Fibroblast of upper back skin (primary cell): ENCODE results near the gene CERS6.
"Not testable (repeated sequence)": the region's sequence is repeated elsewhere in the genome, so short reads cannot be mapped to it uniquely, and the experiment has no call there.

ENCODE experiments used
- DNase-seq: peaks from one replicate; pipeline ENCODE4 v3.0.0-alpha.2; 2013

Gene CERS6, protein sequence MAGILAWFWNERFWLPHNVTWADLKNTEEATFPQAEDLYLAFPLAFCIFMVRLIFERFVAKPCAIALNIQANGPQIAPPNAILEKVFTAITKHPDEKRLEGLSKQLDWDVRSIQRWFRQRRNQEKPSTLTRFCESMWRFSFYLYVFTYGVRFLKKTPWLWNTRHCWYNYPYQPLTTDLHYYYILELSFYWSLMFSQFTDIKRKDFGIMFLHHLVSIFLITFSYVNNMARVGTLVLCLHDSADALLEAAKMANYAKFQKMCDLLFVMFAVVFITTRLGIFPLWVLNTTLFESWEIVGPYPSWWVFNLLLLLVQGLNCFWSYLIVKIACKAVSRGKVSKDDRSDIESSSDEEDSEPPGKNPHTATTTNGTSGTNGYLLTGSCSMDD

GRCh38 chr2:168455645-168456520 lies at the start of gene CERS6:
CERS6 (plus strand) TSS chr2:168456272; CDS start chr2:168456449, 177 bp downstream.
- peak; percentile 93 for DNase-seq

GRCh38 chr2:168412301-168412700 lies 43.8 kb upstream of the CERS6 start:
- DNase-seq, result not testable (repeated sequence)

GRCh38 chr2:168413101-168413500 lies 43.0 kb upstream of the CERS6 start:
- DNase-seq, result not testable (repeated sequence)

DNA sequence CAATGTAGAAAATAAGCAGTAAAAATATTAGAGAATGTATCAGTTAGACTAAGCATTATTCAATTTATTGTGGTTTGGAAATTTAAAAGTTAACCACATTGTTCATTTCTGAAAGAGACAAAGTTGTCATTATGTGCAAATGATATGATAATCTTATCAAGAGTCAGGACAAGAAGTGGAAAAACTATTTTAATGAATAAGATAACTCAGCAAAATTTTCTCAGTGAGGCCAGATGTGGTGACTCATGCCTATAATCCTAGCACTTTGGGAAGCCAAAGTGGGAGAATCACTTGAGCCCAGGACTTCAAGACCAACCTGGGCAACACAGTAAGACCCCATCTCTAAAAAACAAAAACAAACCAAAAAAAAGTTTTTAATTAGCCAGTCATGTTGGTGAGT lies 39.5 kb upstream of the CERS6 start:
- DNase-seq, result peak; percentile 7

GRCh38 chr2:168422584-168422983 lies 33.5 kb upstream of the CERS6 start:
- no peak for DNase-seq

GRCh38 chr2:168424112-168424951 lies 31.7 kb upstream of the CERS6 start:
- DNase-seq, result peak; percentile 46

GRCh38 chr2:168424971-168425370 lies 31.1 kb upstream of the CERS6 start:
- DNase-seq, result no peak

DNA sequence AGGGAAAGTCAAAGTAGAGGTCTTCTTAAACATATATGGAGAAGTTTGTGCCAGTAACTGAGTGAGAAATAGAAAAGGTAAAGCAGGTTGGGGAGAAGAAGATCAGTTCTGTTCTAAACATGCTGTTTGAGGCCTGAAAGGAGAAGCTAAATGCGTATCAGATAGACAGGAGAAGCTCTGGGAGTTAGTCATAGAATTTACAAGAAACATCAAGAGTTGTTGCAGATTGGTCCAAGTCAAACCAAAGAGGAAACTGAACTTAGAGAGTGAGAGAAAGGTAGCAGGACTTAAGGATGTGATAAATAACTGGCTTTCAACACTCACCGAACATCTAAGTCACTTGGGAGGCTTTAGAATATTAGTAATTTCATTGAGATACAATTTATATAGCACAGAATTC lies 29.2 kb upstream of the CERS6 start:
- DNase-seq, result no peak

DNA sequence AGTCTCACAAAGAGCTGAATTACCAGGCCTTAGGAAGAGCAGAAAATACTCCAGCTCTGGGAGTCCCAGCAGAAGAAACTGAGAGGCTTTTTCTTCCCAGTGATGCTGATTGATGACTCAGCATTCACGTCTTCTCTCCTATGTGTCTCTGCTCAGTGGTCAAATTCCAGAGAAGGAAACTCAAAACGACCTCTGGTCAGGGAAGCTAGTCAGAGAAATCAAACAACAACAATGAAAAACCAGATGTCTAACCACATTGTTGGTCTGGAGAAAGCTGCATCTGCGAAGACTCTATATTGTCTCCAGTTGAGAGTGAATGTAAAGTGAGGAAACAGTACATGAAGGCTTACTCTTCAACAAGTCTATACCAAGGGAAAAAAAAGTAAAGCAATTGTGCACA lies 28.6 kb upstream of the CERS6 start:
- peak; percentile 92 for DNase-seq

- no peak for DNase-seq
Measured at GRCh38 chr2:168428431-168428830, 27.6 kb upstream of the CERS6 start.

DNA sequence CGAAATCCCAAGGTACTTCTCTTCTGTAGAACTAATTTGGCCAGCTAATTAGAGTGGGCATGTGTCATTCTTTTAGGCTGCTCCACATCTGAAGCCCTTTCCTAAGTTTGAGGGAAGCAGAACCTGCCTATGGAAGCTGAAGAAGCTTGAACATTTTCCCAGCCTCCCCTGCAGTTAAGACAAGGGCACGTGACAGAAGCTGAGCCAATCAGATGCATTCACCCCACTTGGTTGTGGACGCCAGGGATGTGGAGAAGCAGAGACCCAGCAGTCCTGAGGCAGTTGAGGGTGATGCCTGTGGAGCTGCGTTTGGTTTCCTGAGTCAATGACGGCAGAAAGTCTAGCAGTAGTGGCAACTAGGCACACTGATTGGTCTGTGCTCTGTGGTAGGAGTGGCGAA lies 26.1 kb upstream of the CERS6 start:
- DNase-seq, result no peak

DNA sequence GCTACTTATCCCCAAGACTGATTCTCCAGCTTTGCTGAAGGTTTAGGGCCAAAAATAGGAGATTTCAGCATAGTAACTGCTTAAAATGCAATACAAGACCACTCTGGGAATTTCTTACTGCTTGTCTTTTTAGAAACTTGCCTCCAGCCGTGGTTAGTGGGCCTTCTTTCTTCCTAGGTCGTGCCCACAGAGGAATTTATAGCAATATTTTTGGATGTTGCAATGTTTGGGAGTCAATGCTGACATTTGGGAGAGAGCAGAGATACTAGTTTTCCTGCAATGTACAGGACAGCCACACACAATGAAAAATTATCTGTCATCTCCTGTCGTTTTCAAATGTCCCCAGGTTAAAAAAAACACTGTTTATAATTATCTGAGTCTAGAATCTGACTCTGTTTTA lies 25.6 kb upstream of the CERS6 start:
- DNase-seq, result peak; percentile 29

GRCh38 chr2:168431301-168432024 lies 24.6 kb upstream of the CERS6 start:
- no peak for DNase-seq

DNA sequence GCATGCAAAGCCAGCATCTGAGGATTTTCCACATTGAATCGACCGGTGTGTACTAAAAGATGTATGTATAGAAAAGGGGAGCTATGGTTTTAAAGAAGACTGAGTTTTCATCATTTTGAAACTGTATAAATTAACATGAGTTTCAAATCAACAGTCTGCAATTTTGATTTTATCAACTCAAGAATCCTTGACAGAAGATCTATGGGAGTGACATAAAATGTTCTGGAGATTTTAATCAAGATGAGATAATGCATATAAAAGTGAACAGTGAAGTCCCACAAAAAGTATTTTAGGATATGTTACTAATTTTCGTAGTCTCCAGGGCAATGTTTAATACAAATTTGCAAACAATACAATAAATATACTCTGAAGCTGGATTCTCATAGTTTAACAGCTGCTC lies 24.0 kb upstream of the CERS6 start:
- DNase-seq, result no peak

DNA sequence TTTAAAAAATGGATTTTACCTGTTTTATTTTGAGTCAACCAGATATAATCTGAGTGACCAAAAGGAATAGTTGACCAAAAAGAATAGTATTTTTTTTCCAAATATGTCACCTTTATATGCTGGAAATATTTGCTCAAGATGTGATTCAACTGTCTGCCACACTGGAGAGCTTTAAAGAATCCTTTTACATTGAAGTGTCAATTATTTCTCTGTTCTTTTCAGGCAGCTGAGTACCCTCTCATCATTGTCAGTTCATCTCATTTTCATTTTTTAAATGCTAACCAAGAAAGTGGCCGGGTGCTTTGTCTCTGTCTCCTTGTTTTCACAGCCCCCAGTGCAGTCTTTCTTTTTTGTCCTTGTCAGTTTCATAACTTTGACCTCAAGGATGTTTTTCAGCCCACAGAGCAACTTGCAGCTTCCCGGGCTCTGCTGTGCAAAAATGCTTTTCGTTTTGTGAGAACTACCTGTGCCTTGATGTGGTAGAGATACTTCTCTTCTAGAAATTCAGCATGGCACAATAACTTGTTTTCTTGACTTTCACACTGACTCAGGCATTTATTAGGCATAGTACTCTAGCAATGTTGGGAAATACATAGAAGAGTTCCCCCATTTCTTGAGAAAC lies 23.4 kb upstream of the CERS6 start:
- no peak for DNase-seq

DNA sequence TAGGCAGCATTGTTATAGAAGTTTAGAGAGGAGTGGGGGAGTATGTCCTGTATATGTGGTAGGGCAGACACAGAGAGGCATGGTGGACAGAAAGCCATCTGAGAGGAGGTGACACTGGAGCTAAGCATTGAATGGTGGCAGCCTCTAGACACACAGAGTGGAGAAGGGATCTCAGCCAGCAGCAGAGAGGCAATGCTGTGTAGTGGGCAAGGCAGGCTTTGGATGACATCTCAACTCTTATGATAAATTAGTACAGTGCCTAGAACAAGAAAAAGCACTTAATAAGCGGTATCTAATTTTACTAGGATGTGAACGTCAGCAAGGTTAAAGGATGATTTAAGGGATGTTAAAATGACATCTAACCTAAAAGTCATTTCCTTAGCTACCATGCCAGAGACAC lies 22.5 kb upstream of the CERS6 start:
- DNase-seq, result no peak

DNA sequence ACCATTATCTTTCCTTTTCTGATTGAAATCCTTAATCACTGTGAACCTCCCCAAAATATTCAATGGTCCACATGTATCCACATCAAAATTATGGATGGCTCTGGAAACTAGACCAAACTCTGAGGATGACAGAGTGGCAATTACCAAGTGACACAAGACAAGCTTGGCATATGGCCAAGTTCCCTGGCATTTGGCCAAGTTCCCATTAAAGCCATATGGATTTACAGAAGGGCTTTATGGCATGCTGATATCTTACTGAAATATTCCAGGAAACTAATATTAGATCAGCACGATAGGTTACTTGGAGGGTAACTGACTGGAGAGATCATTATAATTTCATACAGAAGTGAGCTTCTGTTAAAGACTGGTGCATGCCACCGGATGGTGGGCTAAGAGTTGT lies 21.9 kb upstream of the CERS6 start:
- DNase-seq, result no peak

DNA sequence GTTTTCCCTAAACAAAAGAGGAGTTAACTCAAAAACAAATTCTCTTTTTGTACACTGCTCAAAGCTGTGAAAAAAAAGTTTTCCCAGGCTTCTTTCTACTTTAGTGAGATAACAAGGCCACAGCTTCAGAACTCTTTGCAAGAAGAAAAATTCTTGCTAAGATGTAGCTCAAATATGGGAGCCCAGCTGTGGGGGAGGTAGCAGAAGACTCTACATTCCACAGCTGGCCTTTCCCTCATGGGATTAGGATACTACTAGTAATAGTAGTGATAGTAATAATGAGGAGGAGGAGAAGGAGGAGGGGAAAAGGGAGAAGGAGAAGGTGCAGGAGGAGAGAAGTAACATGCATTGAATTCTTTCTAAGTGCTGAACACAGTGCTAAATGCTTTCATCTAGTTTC lies 19.2 kb upstream of the CERS6 start:
- no peak for DNase-seq

- no peak for DNase-seq
Measured at GRCh38 chr2:168438553-168438952, 17.5 kb upstream of the CERS6 start.

DNA sequence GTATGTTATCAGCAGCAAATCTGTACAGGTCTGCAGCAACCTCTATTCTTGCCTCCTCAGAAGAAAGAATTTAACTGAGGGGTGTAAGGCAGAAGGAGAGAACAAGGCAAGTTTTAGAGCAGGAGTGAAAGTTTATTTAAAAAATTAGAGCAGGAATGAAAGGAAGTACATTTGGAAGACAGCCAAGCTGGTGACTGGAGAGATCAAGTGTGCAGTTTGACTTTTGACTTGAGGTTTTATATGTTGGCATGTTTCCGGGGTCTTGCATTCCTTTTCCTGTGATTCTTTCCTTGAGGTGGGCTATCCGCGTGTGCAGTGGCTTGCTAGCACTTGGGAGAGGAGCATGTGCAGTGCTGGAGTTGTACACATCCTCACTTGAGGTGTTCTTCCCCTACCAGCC lies 16.5 kb upstream of the CERS6 start:
- DNase-seq, result peak; percentile 40

GRCh38 chr2:168441214-168441872 lies 14.7 kb upstream of the CERS6 start:
- no peak for DNase-seq
